DOHH2 (cell line): ENCODE results near the gene BDH1.

ENCODE experiments used
- H3F3A ChIP-seq: fragments of 200-600 bp; sonication (generic), shearing (Covaris generic); 2 replicates; pipeline ENCODE4 v1.6.0; 2016; ENCODE audit warnings: antibody characterized with exemption, mild to moderate bottlenecking; ENCODE audit not compliant: control insufficient read depth, insufficient read depth
- H3K27ac ChIP-seq: fragments of 200-600 bp; sonication (generic); 2 replicates; pipeline ENCODE4 v1.5.1; 2014; ENCODE audit warnings: low read depth, mild to moderate bottlenecking, low read length, moderate library complexity
- H3K27me3 ChIP-seq: fragments of 200-600 bp; sonication (generic); 2 replicates; pipeline ENCODE4 v1.6.1; 2014; ENCODE audit warnings: mild to moderate bottlenecking, low read length, mixed read lengths; ENCODE audit not compliant: control insufficient read depth
- H3K36me3 ChIP-seq: fragments of 200-600 bp; sonication (generic); 2 replicates; pipeline ENCODE4 v1.6.1; 2014; ENCODE audit warnings: mild to moderate bottlenecking, low read length, moderate library complexity, mixed read lengths; ENCODE audit not compliant: control insufficient read depth
- H3K4me1 ChIP-seq: fragments of 200-600 bp; sonication (generic); 2 replicates; pipeline ENCODE4 v1.6.1; 2014; ENCODE audit warnings: mild to moderate bottlenecking, low read length, mixed read lengths; ENCODE audit not compliant: control insufficient read depth
- H3K4me2 ChIP-seq: fragments of 200-600 bp; sonication (generic); 2 replicates; pipeline ENCODE4 v1.6.0; 2014; ENCODE audit warnings: mild to moderate bottlenecking, low read length, moderate library complexity
- H3K4me3 ChIP-seq: fragments of 200-600 bp; sonication (generic); 2 replicates; pipeline ENCODE4 v1.5.1; 2014; ENCODE audit warnings: mild to moderate bottlenecking, low read length, mixed read lengths
- H3K79me2 ChIP-seq: fragments of 200-600 bp; sonication (generic); 2 replicates; pipeline ENCODE4 v1.6.1; 2014; ENCODE audit warnings: mild to moderate bottlenecking, low read length, mixed read lengths; ENCODE audit not compliant: control insufficient read depth
- H3K9me2 ChIP-seq: fragments of 200-600 bp; sonication (generic); replicated peaks from 2 replicates; pipeline ENCODE4 v1.6.1; 2014; ENCODE audit warnings: mild to moderate bottlenecking, low read length, mixed read lengths; ENCODE audit not compliant: control insufficient read depth
- H3K9me3 ChIP-seq: fragments of 200-600 bp; sonication (generic); 2 replicates; pipeline ENCODE4 v1.6.1; 2014; ENCODE audit warnings: antibody characterized with exemption, low read length, mixed read lengths; ENCODE audit not compliant: control insufficient read depth, insufficient read depth
- H4K20me1 ChIP-seq: fragments of 200-600 bp; sonication (generic); 2 replicates; pipeline ENCODE4 v1.6.0; 2014; ENCODE audit warnings: low read depth, mild to moderate bottlenecking, antibody characterized with exemption, low read length, moderate library complexity; ENCODE audit not compliant: control insufficient read depth, insufficient read depth
- CTCF ChIP-seq: fragments of 200-600 bp; sonication (generic); IDR thresholded peaks from one replicate; pipeline ENCODE4 v1.5.1; 2014; ENCODE audit warnings: antibody characterized with exemption, mild to moderate bottlenecking, low read depth, low read length; ENCODE audit not compliant: poor library complexity, severe bottlenecking
- EZH2phosphoT487 ChIP-seq: fragments of 200-600 bp; sonication (generic); IDR thresholded peaks from 2 replicates; pipeline ENCODE4 v1.6.1; 2017; ENCODE audit warnings: borderline replicate concordance, mild to moderate bottlenecking, antibody characterized with exemption, low read length, moderate library complexity, mixed read lengths

The BDH1 gene

GRCh38 chr3:197597335-197597734 is 41.6 kb upstream of the BDH1 start:
- no peaks in the 10 kb centered on the region for H3F3A ChIP-seq
- H3K36me3 ChIP-seq: no peaks in the 10 kb centered on the region
- no peaks in the 10 kb centered on the region for H4K20me1 ChIP-seq
- no peaks in the 10 kb centered on the region for H3K9me2 ChIP-seq
- H3K79me2 ChIP-seq: no peaks in the 10 kb centered on the region
- no peaks in the 10 kb centered on the region for H3K27me3 ChIP-seq
- H3K9me3 ChIP-seq: no peaks in the 10 kb centered on the region
- no peak overlapping the region for H3K27ac ChIP-seq
- TF ChIP-seq CTCF (no peak), EZH2phosphoT487 (no peak)
- peaks cover 9% of the 10 kb centered on the region for H3K4me1 ChIP-seq
- H3K4me2 ChIP-seq: no peak overlapping the region
- H3K4me3 ChIP-seq: no peak overlapping the region

DNA sequence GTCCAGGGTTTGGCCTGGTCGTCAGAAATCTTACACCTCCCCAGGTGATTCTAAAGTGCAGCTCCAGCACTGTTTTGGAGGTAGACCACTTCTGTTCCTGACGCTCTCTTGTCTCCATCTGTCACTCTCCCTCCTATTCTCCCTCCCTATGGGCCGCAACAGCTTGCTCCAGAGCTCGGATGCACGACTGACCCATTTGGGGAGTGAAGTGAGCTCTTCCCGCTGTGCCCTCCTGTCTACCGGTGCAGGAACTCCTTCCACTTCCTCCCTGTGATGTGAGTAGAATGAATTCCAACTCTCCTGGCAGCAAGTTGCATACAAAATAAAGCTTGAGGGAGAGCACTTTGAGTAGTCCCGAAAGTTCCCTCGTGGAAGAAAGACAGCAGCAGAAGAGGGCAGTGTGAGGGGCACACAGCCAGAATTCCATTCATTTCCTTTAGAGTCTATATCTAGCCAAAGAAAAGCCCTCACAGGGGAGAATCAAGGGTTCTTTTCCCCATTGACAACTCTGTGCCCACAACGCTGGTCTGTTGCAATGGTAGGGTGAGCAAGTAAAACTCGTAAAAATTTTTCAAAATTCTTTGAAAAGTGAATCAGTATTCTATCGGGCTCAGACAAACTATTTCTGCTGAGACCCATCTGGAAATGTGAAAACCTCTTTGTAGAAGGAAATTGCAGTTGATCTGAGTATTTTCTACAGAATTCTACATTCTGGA is 39.9 kb upstream of the BDH1 start:
- TF ChIP-seq CTCF (no peak), EZH2phosphoT487 (no peak)
- Histone ChIP-seq H4K20me1 (no peaks in the 10 kb centered on the region), H3K36me3 (no peaks in the 10 kb centered on the region), H3K4me1 (peaks cover 9% of the 10 kb centered on the region), H3K79me2 (no peaks in the 10 kb centered on the region), H3K4me2 (no peak overlapping the region), H3K9me3 (no peaks in the 10 kb centered on the region), H3K9me2 (no peaks in the 10 kb centered on the region), H3K4me3 (no peak overlapping the region), H3K27ac (no peak overlapping the region), H3F3A (no peaks in the 10 kb centered on the region), H3K27me3 (no peaks in the 10 kb centered on the region)

DNA sequence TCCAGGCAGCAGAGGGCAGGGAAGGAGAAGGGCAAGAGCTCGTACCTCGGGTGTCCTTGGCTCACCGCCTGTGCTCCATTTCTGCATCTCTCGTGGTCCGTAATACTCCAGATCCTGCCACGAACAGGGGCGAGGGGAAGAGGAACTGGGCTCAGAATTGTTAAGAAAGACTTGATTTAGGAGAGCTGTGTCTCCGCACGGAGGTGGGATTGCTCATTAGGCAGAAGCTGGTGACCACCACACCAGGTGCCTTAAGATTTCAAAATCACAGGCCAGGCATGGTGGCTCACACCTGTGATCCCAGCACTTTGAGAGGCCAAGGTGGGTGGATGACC is 37.2 kb upstream of the BDH1 start:
- TF ChIP-seq EZH2phosphoT487 (no peak), CTCF (no peak)
- Histone ChIP-seq H3K36me3 (no peaks in the 10 kb centered on the region), H3K9me3 (no peaks in the 10 kb centered on the region), H3F3A (no peaks in the 10 kb centered on the region), H3K4me1 (no peaks in the 10 kb centered on the region; the same call in 1 of the 2 replicates), H3K9me2 (no peaks in the 10 kb centered on the region), H3K4me2 (no peak overlapping the region), H3K27me3 (no peaks in the 10 kb centered on the region), H4K20me1 (no peaks in the 10 kb centered on the region), H3K4me3 (no peak overlapping the region), H3K79me2 (no peaks in the 10 kb centered on the region), H3K27ac (no peak overlapping the region)
